HG03175 (cell line): ENCODE data around the gene GAK.
"Not testable (repeated sequence)": the region's sequence is repeated elsewhere in the genome, so short reads cannot be mapped to it uniquely, and the experiment has no call there.

Experiments used
- ATAC-seq: cut with Tn5 transposase; IDR thresholded peaks from one replicate; pipeline ENCODE4 v1.9.1; 2021; ENCODE audit warnings: mild to moderate bottlenecking, moderate library complexity; ENCODE audit not compliant: unreplicated experiment

Gene GAK

GRCh38 chr4:821181-821591 is 110.9 kb downstream of the GAK start:
- ATAC-seq, result no peak

DNA sequence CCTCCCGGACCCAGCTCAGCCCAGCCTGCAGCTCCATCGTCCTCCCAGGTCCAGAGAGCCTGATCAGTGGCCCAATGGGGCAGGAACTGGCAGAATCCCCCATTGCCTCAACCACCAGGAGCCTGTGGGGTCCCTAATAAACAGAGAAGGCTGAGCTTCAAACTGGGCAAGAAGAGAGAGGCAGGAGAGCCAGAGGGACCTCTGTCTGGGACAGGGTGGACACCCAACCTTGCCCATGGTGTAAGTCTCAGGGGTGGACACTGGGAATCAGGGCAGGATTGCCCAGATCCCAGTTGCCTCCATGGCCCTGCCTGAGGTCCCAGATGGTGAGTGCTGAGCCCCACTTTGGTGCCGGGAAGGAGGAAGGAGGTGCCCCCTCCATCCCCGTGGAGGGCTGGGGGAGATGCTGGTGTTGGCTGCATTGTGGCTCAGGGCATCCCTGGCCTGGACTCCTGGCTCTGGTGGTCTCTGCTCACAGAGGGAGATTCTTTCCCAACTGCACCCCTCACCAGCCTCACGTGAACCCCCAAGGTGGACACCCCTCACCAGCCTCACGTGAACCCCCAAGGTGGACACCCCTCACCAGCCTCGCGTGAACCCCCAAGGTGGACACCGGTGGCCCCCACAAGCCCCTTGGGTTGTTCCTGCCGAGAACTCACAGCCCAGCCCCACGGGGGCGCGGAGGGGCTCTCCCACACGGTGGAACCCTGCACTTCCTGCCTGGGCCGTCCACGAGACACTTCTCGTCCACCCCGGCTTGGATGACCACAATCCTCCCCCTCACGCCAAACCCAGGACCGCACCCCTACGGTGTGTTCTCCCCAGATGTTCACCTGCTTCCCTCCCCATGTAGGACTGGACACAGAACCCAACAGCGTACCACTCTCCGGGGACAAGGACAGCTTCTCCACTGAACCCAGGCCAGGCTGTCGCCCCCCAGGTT is 111.6 kb downstream of the GAK start:
- ATAC-seq, result no peak

GRCh38 chr4:819401-820229 is 112.5 kb downstream of the GAK start:
- no peak for ATAC-seq

DNA sequence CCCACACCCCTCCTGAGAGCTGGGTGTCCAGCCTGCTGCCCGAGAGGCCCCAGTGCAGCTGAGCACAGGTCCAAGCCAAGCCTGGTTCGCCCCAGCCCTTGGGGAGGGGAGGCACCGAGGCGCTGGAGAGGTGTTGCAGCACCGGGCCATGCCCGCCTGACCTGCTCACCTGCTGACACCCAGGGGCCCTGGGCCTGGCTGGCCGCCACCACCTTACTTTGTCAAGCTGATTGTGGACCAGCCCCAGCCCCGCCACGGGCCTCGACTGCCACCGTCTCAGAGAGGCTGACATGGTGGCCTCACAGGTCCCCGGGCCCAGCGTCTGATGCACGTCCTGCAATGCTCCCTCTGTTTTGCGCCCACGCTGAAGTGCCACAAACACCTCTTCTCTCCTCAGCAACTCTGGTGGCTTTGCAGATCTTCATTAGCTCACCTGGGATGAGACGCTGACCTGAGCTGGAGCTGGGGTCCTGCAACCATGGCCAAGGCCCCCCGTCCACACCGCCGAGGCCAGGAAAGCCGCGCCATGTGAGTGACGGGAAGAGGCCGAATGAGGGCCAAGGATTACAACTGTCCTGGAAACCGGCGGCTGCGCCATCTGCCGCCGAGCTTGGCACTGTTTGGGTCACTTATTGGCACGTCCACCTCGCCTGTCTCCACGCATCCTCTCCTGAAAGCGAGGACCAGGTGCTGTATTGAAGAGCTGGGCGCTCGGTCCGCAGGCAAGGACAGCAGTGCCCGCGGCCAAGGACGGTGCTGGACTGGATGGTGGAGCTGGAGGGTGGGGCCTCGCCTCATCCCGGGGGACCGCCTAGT is 113.8 kb downstream of the GAK start:
- ATAC-seq, result no peak

DNA sequence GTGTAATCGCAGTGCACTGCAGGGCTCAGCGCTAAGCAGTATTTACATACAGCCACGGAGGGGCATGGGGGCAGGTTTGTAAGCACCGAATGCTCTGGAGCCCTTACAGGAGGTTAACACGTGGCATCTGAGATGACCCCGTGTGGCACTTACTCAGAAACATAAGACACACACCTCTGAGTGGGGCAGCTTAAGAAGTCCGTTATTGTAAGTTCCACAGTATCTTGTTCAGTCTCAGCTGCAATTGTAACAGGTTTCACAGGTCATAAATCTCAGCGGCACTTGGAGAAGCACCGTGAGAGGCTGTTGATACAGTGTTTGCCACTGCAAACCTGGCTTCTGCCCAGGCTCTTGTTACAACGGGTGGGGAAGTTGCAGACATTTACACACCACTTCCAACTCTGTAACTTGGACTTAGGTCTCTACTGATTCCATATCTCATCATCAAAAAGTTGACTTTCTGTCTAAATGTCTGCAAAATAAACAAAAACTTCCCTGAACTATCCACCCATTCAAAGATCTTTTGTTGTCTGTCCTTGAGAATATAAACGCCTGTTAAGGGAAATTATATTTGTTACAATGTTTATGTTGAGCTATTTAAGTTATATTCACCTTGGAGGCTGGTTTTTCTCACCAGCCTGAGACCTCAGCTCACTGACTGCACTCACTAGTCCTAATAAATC is 116.5 kb downstream of the GAK start:
- no peak for ATAC-seq

DNA sequence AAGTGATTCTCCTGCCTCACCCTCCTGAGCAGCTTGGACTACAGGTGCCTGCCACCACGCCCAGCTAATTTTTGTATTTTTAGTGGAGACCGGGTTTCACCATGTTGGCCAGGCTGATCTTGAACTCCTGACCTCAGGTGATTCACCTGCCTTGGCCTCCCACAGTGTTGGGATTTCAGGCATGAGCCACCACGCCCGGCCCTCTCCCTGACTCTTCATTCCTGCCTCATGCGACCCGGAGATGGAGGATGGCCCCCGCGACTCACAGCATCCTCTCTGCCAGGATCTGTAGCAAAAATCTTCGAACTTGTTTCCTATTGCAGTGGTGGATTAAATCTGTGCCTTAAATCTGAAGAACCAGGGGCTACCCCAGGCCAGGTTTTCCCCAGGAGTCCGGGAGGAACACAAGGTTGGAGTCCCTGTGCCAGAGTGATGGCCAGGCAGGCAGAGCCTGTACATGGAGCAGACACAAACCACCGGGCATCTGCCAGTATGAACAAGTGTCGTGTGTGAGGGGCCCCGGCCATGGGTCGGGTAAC is 117.7 kb downstream of the GAK start:
- no peak for ATAC-seq

DNA sequence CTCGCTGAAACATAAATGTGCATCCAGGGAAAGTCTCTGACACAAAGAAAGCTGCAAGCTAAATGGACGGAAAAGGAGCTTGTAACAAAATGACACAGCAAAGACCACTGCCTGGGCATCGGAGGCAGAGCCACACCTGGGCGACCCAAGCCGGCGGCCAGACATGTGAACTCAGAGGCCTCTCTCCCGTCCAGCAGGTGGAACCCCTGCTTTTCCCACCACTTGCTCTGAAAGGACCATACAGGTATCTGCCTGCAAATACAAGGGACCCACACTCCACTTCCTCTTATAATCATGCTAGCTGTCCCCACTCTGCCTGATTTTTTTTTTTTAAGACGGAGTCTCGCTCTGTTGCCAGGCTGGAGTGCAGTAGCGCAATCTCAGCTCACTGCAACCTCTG is 118.2 kb downstream of the GAK start:
- no peak for ATAC-seq

DNA sequence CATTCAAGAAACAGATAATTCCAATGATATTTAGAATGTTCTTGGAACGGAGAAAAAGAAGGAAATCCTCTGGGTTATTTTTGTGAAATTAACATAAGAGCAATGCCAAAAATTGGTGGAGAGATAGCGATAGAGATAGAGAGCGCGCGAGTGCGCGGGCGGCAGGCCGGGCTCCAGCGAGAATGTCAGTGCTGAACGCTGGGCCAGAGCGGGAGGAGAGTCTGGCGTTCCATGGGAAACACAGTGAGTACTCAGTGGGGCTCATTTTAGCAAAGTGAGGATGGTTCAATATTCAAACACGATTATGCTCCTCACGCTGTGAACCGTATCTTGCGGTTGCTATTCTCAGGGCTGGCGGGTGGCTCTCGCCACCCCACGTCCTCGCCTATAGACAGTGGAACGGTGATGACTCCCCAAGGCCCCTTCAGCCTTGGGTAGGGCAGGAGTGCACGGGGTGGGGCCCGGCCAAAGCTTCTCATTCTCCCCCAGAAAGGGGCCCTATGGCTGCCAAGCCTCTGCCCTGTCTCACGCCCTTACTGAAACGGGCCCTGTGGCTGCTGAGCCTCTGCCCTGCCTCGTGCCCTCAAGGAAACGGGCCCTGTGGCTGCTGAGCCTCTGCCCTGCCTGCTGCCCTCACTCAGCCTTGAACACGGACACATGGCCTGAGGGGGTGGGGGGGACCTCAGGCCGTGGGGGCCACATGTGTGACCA is 123.1 kb downstream of the GAK start:
- ATAC-seq, result no peak

DNA sequence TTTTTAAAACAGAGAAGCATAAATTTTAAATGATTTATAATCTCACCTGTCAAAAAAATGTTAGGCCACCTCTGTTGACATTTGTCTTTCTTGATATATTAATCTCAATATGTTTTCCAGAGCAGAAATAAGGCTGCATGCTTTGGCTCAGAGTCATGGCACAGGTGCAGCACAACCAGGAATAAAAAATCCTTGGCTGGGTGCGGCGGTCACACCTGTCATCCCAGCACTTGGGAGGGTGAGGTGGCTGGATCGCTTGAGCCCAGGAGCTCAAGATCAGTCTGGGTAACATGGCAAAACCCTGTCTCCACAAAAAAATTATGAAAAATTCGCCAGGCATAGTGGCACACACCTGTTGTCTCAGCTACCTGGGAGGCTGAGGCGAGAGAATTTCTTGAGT is 124.3 kb downstream of the GAK start:
- ATAC-seq, result no peak

DNA sequence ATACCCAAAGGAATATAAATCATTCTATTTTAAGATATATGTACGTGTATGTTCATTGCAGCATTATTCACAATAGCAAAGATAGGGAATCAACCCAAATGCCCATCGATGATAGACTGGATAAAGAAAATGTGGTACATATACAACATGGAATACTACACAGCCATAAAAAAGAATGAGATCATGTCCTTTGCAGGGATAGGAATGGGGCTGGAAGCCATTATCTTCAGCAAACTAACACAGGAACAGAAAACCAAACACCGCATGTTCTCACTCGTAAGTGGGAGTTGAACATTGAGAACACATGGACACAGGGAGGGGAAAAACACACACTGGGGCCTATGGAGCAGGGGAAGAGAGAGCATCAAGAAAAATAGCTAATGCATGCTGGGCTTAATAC is 125.1 kb downstream of the GAK start:
- ATAC-seq, result not testable (repeated sequence)

- no peak for ATAC-seq
These were observed 127.3 kb downstream of the GAK start for GRCh38 chr4:804804-805203.

DNA sequence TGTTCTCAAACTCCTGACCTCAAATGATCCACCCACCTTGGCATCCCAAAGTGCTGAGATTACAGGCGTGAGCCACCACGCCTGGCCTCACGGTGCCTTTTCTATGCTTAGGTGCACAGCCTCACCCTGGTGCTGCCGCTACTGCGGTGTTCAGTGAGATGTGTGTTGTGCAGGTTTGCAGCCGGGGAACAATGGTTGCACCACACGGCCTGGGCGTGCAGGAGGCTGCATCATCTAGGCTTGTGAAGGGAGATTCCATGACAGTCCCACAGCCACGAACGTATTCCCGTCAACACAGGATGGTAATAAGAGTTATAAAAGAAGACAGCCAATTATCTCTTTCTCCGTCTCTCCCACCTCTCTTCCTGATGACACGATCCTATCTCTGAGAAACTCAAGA is 128.2 kb downstream of the GAK start:
- ATAC-seq, result no peak

DNA sequence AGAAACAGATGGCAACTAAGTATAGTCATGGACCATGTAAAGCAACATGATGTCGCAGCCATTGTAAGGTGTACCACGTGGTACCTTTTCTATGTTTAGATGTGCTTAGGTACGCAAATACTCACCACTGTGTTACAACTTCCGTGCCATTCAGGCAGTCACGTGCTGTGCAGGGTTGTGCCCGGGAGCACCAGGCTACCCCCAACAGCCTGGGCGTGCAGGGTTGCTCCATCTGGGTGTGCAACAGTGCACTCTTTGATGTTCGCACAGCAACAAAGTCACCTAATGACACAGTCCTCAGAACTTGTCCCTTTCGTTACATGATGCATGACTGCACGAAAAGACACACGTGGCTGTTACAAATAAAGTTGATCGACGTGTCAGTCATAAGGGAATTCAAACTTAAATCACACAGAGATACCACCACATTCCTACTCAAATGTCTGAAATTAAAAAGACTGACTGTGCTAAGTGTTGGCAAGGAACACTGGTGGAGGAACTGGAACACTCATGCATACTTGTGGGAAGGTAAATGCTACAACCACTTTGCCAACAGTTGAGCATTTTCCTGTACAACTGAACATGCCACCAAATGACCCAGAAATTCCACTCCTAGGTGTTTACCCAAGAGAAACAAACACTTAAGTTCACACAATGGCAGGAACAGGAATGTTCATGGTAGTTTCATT is 130.5 kb downstream of the GAK start:
- ATAC-seq, result no peak
